Measurements from ENCODE around the gene PIGX.

Gene PIGX

DNA sequence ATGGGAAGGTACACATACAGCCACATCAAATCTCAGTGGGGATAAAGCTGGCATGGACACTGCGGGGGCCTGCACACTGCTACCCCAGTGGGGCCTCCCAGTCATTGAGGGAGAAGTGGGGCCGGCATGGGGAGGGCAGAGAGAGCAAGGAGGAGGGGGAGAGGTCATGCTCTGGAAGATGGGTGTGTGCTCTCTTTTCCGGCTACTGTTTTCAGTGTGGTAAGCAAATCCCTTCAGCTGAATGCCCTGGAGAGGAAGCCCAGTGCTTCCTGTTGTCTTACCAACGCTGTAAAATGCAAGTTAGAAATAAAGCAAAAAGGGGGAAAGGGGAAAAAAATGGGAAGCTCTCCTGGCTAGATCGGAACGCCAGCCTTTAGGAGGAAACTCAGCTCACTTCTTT is 41.8 kb upstream of the PIGX start:
- TF ChIP-seq SIN3A (IDR thresholded peaks at IDR 0.05; ENCODE audit: borderline replicate concordance, insufficient read depth, low read length): no peak
- no peak for TF ChIP-seq TAF1 (IDR thresholded peaks at IDR 0.05; ENCODE audit: borderline replicate concordance, insufficient read depth, low read length)
- TF ChIP-seq FOXP2 (optimal IDR thresholded peaks at IDR 0.05; ENCODE audit: borderline replicate concordance, extremely low read depth, extremely low read length, insufficient read depth): no peak
- TF ChIP-seq, protein P1, sequence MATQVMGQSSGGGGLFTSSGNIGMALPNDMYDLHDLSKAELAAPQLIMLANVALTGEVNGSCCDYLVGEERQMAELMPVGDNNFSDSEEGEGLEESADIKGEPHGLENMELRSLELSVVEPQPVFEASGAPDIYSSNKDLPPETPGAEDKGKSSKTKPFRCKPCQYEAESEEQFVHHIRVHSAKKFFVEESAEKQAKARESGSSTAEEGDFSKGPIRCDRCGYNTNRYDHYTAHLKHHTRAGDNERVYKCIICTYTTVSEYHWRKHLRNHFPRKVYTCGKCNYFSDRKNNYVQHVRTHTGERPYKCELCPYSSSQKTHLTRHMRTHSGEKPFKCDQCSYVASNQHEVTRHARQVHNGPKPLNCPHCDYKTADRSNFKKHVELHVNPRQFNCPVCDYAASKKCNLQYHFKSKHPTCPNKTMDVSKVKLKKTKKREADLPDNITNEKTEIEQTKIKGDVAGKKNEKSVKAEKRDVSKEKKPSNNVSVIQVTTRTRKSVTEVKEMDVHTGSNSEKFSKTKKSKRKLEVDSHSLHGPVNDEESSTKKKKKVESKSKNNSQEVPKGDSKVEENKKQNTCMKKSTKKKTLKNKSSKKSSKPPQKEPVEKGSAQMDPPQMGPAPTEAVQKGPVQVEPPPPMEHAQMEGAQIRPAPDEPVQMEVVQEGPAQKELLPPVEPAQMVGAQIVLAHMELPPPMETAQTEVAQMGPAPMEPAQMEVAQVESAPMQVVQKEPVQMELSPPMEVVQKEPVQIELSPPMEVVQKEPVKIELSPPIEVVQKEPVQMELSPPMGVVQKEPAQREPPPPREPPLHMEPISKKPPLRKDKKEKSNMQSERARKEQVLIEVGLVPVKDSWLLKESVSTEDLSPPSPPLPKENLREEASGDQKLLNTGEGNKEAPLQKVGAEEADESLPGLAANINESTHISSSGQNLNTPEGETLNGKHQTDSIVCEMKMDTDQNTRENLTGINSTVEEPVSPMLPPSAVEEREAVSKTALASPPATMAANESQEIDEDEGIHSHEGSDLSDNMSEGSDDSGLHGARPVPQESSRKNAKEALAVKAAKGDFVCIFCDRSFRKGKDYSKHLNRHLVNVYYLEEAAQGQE (IDR thresholded peaks at IDR 0.05; ENCODE audit: insufficient read depth in 1 of 2, low read depth in 2 of 2, low read length in 2 of 2): no peak
- no peak for TF ChIP-seq POLR2AphosphoS5 (IDR thresholded peaks at IDR 0.05; ENCODE audit: low read depth, low read length)

DNA sequence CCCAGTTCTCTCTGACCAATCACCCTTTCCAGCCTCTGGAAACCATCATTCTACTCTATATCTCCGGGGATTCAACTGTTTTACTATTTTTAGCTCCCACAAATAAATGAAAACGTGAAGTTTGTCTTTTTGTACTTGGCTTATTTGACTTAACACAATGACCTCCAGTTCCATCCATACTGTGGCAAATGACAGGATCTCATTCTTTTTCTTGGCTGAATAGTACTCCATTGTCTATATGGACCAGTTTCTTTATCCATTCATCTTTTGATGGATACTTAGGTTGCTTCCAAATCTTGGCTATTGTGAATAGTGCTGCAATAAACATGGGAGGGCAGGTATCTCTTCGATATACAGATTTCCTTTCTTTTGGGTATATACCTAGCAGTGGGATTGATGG is 38.5 kb upstream of the PIGX start:
- TF ChIP-seq FOXP2 (optimal IDR thresholded peaks at IDR 0.05; ENCODE audit: borderline replicate concordance, extremely low read depth, extremely low read length, insufficient read depth) (no peak), POLR2AphosphoS5 (IDR thresholded peaks at IDR 0.05; ENCODE audit: low read depth, low read length) (no peak), SIN3A (IDR thresholded peaks at IDR 0.05; ENCODE audit: borderline replicate concordance, insufficient read depth, low read length) (no peak)

DNA sequence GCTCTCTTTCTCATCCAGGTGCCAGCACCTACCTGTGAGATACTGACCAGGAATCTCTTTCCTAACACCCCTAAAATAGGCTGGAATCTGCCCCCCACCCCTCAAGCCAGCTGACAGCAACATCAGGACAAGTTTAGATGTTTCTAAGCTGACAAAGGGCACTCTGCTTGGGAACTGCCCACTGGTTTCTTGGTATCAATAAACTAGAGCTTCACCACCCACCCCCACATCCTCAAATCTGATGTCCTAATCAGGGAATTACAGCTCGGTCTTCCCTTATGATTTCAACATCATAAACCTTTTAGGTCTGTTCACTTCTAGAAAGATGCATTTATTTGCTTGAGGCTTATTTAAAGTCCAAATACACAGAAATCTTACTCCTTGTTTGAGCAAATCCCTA is 34.8 kb upstream of the PIGX start:
- TF ChIP-seq, protein P1 (IDR thresholded peaks at IDR 0.05; ENCODE audit: insufficient read depth in 1 of 2, low read depth in 2 of 2, low read length in 2 of 2): no peak
- no peak for TF ChIP-seq POLR2AphosphoS5 (IDR thresholded peaks at IDR 0.05; ENCODE audit: low read depth, low read length)
- no peak for TF ChIP-seq SIN3A (IDR thresholded peaks at IDR 0.05; ENCODE audit: borderline replicate concordance, insufficient read depth, low read length)
- TF ChIP-seq TAF1 (IDR thresholded peaks at IDR 0.05; ENCODE audit: borderline replicate concordance, insufficient read depth, low read length): no peak
- no peak for TF ChIP-seq FOXP2 (optimal IDR thresholded peaks at IDR 0.05; ENCODE audit: borderline replicate concordance, extremely low read depth, extremely low read length, insufficient read depth)

DNA sequence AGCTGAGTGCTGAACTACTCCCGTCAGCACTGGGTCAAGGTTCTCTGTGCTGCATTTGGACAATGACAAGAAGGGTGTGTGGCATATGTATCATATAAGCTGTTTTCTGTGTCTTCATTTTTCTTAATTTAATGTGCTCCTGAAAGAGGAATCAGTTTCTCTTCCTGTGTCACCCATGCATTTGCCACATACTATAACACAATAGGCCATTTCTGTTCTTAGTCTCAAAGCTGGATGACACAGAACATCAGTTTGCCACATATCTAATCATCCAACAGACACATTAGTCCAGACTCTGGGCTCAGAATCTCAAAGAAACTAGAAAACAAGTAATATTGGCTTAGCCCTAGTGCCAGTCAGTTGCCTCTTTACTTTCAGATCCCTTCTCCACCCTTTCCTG is 34.2 kb upstream of the PIGX start:
- TF ChIP-seq FOXP2 (optimal IDR thresholded peaks at IDR 0.05; ENCODE audit: borderline replicate concordance, extremely low read depth, extremely low read length, insufficient read depth): no peak
- no peak for TF ChIP-seq TAF1 (IDR thresholded peaks at IDR 0.05; ENCODE audit: borderline replicate concordance, insufficient read depth, low read length)
- TF ChIP-seq, protein P1 (IDR thresholded peaks at IDR 0.05; ENCODE audit: insufficient read depth in 1 of 2, low read depth in 2 of 2, low read length in 2 of 2): no peak
- no peak for TF ChIP-seq POLR2AphosphoS5 (IDR thresholded peaks at IDR 0.05; ENCODE audit: low read depth, low read length)
- TF ChIP-seq SIN3A (IDR thresholded peaks at IDR 0.05; ENCODE audit: borderline replicate concordance, insufficient read depth, low read length): no peak

DNA sequence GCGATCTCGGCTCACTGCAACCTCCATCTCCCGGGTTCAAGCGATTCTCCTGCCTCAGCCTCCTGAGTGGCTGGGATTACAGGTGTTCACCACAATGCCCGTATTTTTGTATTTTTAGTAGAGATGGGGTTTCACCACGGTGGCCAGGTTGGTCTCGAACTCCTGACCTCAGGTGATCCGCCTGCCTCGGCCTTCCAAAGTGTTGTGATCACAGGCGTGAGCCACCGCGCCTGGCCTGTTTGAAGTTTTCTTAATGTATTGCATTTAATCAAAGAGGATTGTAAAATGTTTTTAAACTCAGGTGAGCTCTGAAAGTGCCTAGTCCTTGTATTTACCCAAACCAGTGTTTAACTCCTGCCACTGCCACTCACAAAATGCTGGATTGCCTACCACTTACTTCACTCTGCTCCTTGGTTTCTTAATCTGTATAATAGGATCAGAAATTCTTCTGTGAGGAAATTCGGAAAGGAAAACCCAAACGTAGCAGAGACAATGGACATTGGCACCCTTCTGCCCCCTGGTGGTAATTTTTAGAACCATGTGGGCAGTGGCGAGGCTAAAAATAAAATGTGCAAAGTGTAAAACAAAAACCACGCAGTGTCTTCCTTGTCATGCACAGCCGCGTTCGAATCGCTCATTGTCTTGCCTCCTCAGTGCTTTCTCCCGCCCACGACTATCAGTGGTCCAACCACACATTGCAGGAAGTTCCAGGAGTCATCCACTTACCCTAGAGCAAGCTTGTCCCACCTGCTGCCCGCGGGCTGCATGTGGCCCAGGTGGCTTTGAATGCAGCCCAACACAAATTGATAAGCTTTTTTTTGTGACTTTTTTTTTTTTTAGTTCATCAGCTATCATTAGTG is 27.4 kb upstream of the PIGX start:
- TF ChIP-seq, protein P1 (IDR thresholded peaks at IDR 0.05; ENCODE audit: insufficient read depth in 1 of 2, low read depth in 2 of 2, low read length in 2 of 2): no peak
- no peak for TF ChIP-seq POLR2AphosphoS5 (IDR thresholded peaks at IDR 0.05; ENCODE audit: low read depth, low read length)
- no peak for TF ChIP-seq FOXP2 (optimal IDR thresholded peaks at IDR 0.05; ENCODE audit: borderline replicate concordance, extremely low read depth, extremely low read length, insufficient read depth)
- no peak for TF ChIP-seq SIN3A (IDR thresholded peaks at IDR 0.05; ENCODE audit: borderline replicate concordance, insufficient read depth, low read length)
- TF ChIP-seq TAF1 (IDR thresholded peaks at IDR 0.05; ENCODE audit: borderline replicate concordance, insufficient read depth, low read length): no peak

Data from PFSK-1 (cell line).